Erythroblast (primary cell): ENCODE measurements around the gene COX8A.

Source experiments
- GATA1 ChIP-seq: IDR thresholded peaks from 2 replicates; pipeline ENCODE4 v1.6.1; 2011; ENCODE audit warnings: low read depth, mild to moderate bottlenecking, control low read depth, low read length, moderate library complexity
- POLR2A ChIP-seq: IDR thresholded peaks from 2 replicates; pipeline ENCODE4 v1.6.1; 2011; ENCODE audit warnings: mild to moderate bottlenecking, low read length

GRCh38 chr11:63961608-63962412 lies 12.6 kb upstream of the COX8A start:
- TF ChIP-seq POLR2A (no peak), GATA1 (no peak)
